Pancreas (tissue), 10 donors: ENCODE results near the gene IL5. TPM values are rescaled to one million over a fixed set of nuclear protein-coding genes. Genes with fewer than 3 reads are reported as not detected.

ENCODE experiments used
- ATAC-seq, 4 donors: fragments of 200-7000 bp; cut with Tn5 transposase; one replicate each; pipeline versions ENCODE4 v1.8.0 to v1.9.1; 2020; ENCODE audit warnings: mild to moderate bottlenecking in 4 of 4, moderate library complexity in 4 of 4
- DNase-seq, 6 donors: peaks; one replicate each; pipeline ENCODE4 v3.0.0-alpha.2; 2020
- FAIRE-seq: peaks from 2 replicates; lab custom pipeline; 2012; peaks lifted over from hg19 to GRCh38; lab: Jason Lieb, UNC
- H3K27ac ChIP-seq, 4 donors: fragments of 200-600 bp; sonication (generic); 1 replicate in 3 of 4; 2 replicates in 1 of 4; pipeline versions ENCODE4 v1.5.0 to v1.8.0; 2020
- H3K27me3 ChIP-seq, 4 donors: fragments of 200-600 bp; one replicate each; pipeline ENCODE4 v1.8.0; 2021
- H3K36me3 ChIP-seq, 3 donors: fragments of 200-600 bp; sonication (generic) in 1 of 3; one replicate each; pipeline versions ENCODE4 v1.5.0 to v1.8.0; 2020 to 2021
- H3K4me1 ChIP-seq, 3 donors: fragments of 200-600 bp; one replicate each; pipeline ENCODE4 v1.8.0; 2021
- H3K4me3 ChIP-seq, 4 donors: fragments of 200-600 bp; sonication (generic) in 2 of 4; one replicate each; pipeline versions ENCODE4 v1.5.0 to v1.8.0; 2020 to 2021
- H3K9me3 ChIP-seq, 4 donors: fragments of 200-600 bp; one replicate each; pipeline ENCODE4 v1.8.0; 2021
- CTCF ChIP-seq, 4 donors: fragments of 200-600 bp; sonication (generic) in 3 of 4; IDR thresholded peaks; one replicate each; pipeline versions ENCODE4 v1.5.0 to v1.8.0; 2021; ENCODE audit warnings: antibody characterized with exemption in 4 of 4
- WGBS, 2 donors: extraction: QIAGEN DNeasy Blood & Tissue Kit; methylation state at CpG; one replicate each; pipeline ENCODE4 v1.1.7; 2013; 5-methylcytosine and 5-hydroxymethylcytosine counted together
- intact Hi-C, 3 donors: fragments of 100-400 bp; cut with DNase I; formaldehyde crosslinking; loops; one replicate each; pipeline versions ENCODE4 v1.11.1 to v1.14.2; 2022
- polyA plus RNA-seq, 2 donors: library from polyadenylated mRNA; stranded (reverse); fragments of 200-250 nt; gene quantifications; one replicate each; pipeline ENCODE4 v1.2.3, GENCODE V29; 2013
- total RNA-seq, 6 donors: library from RNA; stranded (reverse); fragmentation: NEBNext Ultra II Directional in 4 of 6; extraction: Animal tissue kit (Norgen Biotek cat#: 25700) in 4 of 6; gene quantifications; one replicate each; pipeline versions ENCODE4 v1.2.1 to v1.2.4, GENCODE V29; 2021 to 2023
- donor health status: healthy with polysubstance abuse.
- donor health status: DM: no; HTN: no; CAD: no; lungs with moderate emphysema.
- donor health status: DM: no; HTN: no; CAD: no.
- donor health status: control.
- donor health status: control.
- donor health status: Bipolar disorder and iron deficiency.
- donor health status: DM: yes; HTN: yes; CAD: no.
- donor health status: DM: no; HTN: no; CAD: no.
- donor health status: DM: no; HTN: no; CAD: no.
- donor health status: DM: yes; HTN: yes; CAD: no.

Gene IL5
- total and polyA plus RNA-seq, 8 donors, result not detected

- WGBS, 2 donors, result 49 to 55% methylated on average over 9 of the region's 9 CpGs
- Histone ChIP-seq H3K4me1 (peaks cover 15 to 62% (median 24%) of the 10 kb centered on the region in 3 donors), H3K4me3 (no peak overlapping the region), H3K36me3 (no peaks in the 10 kb centered on the region), H3K27me3 (no peaks in the 10 kb centered on the region), H3K9me3 (no peaks in the 10 kb centered on the region), H3K27ac (peak overlapping the region in 3 of 4 donors; percentile 57 to 97 (median 96))
- intact Hi-C loops, result loop anchor here in 2 of 3 donors (2.0 to 10.0 kb wide), 2 partner anchors 115 to 117 kb away; no protein-coding TSS in a partner anchor
- FAIRE-seq, result no peak
- DNase-seq, result peak in 2 of 6 donors; percentile 22 to 23
- no peak for TF ChIP-seq CTCF (IDR thresholded peaks at IDR 0.05)
- no peak for ATAC-seq
Measured at GRCh38 chr5:132499440-132500243, 43.7 kb downstream of the IL5 start.

- H3K9me3 ChIP-seq, result no peaks in the 10 kb centered on the region
- intact Hi-C loops, result no loop called here
- peaks cover 15 to 62% (median 24%) of the 10 kb centered on the region in 3 donors for H3K4me1 ChIP-seq
- no peaks in the 10 kb centered on the region for H3K36me3 ChIP-seq
- 65 to 72% methylated on average over 4 of the region's 4 CpGs for WGBS, 2 donors
- H3K4me3 ChIP-seq, result no peak overlapping the region
- no peaks in the 10 kb centered on the region for H3K27me3 ChIP-seq
- no peak for ATAC-seq
- no peak for FAIRE-seq
- H3K27ac ChIP-seq, result peak overlapping the region; percentile 66 to 97 (median 96)
- peak in 1 of 6 donors; percentile 10 for DNase-seq
- TF ChIP-seq CTCF (IDR thresholded peaks at IDR 0.05), result no peak
Measured at GRCh38 chr5:132498686-132499271, 44.5 kb downstream of the IL5 start.

GRCh38 chr5:132498152-132498551 lies 45.2 kb downstream of the IL5 start:
- peak in 2 of 4 donors; percentile 2 to 4 for ATAC-seq
- Histone ChIP-seq H3K4me1 (peaks cover 15 to 62% (median 24%) of the 10 kb centered on the region in 3 donors), H3K9me3 (no peaks in the 10 kb centered on the region), H3K27me3 (no peaks in the 10 kb centered on the region), H3K4me3 (no peak overlapping the region), H3K27ac (peak overlapping the region; percentile 66 to 97 (median 96)), H3K36me3 (no peaks in the 10 kb centered on the region)
- WGBS, 2 donors, result 58 to 83% methylated on average over 3 of the region's 3 CpGs
- TF ChIP-seq CTCF (IDR thresholded peaks at IDR 0.05), result no peak
- intact Hi-C loops, result no loop called here
- FAIRE-seq, result no peak
- peak in 5 of 6 donors; percentile 60 to 74 (median 66) for DNase-seq

GRCh38 chr5:132497488-132497997 lies 45.8 kb downstream of the IL5 start:
- H3K4me3 ChIP-seq, result peak overlapping the region in 3 of 4 donors; percentile 53 to 82 (median 65)
- H3K36me3 ChIP-seq, result no peaks in the 10 kb centered on the region
- no peaks in the 10 kb centered on the region for H3K27me3 ChIP-seq
- FAIRE-seq, result no peak
- ATAC-seq, result peak; percentile 5 to 17 (median 10)
- DNase-seq, result peak in 5 of 6 donors; percentile 65 to 82 (median 69)
- TF ChIP-seq CTCF (IDR thresholded peaks at IDR 0.05), result no peak
- peak overlapping the region; percentile 66 to 97 (median 96) for H3K27ac ChIP-seq
- H3K4me1 ChIP-seq, result peaks cover 12 to 59% (median 22%) of the 10 kb centered on the region in 3 donors
- no peaks in the 10 kb centered on the region for H3K9me3 ChIP-seq
- intact Hi-C loops, result no loop called here
- 22 to 25% methylated on average over 6 of the region's 6 CpGs for WGBS, 2 donors
